ENCODE results near the gene LCN12.

DNA sequence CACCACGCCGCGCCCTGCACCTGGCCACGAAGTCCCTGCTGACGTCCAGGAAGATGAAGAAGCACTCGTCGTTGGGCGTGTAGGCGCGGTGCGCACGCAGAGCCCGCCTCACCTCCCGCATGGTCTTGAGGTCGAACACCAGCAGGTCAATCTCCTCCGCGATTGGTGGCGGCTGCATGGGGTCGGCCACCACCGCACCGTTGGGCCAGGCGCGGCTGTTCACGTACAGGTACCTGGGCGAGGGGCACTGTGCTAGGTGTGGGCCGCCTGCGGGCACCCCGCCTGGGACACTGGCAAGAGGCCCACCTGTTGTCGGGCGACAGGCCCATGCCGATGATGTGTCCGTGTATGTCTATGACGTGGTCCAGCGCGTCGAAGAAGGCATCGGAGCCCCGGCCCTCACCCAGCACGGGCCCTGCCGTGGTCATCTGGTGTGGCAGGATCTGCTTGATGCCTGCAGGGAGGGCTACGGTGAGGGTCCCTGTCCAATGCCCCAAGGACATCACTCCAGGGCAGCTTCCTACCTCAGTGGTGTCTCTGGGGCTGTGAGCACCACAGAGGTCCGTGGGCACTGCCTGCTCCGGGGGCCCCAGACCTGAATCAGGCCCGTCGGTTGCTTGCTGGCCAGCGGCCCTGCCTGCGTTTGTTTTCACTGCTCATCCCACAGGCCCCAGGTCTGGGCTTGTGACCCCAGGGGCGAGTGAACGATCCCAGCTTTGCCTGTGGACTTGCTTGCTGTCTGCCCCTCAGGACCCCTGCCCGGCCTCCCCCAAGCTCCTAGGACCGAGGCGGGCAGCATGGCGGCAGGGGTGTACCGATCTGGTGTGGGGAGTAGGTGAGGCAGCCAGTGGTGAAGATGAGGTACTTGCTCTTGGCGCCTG, 10.6 kb upstream of the LCN12 start:
- no peak for TF ChIP-seq EZH2 (IDR thresholded peaks at IDR 0.05; ENCODE audit: insufficient read depth, low read length)
- TF ChIP-seq, protein P1, sequence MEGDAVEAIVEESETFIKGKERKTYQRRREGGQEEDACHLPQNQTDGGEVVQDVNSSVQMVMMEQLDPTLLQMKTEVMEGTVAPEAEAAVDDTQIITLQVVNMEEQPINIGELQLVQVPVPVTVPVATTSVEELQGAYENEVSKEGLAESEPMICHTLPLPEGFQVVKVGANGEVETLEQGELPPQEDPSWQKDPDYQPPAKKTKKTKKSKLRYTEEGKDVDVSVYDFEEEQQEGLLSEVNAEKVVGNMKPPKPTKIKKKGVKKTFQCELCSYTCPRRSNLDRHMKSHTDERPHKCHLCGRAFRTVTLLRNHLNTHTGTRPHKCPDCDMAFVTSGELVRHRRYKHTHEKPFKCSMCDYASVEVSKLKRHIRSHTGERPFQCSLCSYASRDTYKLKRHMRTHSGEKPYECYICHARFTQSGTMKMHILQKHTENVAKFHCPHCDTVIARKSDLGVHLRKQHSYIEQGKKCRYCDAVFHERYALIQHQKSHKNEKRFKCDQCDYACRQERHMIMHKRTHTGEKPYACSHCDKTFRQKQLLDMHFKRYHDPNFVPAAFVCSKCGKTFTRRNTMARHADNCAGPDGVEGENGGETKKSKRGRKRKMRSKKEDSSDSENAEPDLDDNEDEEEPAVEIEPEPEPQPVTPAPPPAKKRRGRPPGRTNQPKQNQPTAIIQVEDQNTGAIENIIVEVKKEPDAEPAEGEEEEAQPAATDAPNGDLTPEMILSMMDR (IDR thresholded peaks at IDR 0.05; ENCODE audit: insufficient read depth, low read depth, low read length) = no peak

All from astrocyte (in vitro differentiated cells and primary cell).